ENCODE measurements around the gene CEACAM1. TPM values are rescaled to one million over a fixed set of nuclear protein-coding genes. Genes with fewer than 3 reads are reported as not detected.
"Not testable (repeated sequence)": the region's sequence is repeated elsewhere in the genome, so short reads cannot be mapped to it uniquely, and the experiment has no call there.

CEACAM1 gene
- total RNA-seq, 2 donors from 2014 or later, result 251 to 510 TPM

- intact Hi-C loops (cut with DNase I), result no loop called here
- Histone ChIP-seq H3K27ac (peak overlapping the region; percentile 27), H3K36me3 (no peaks in the 10 kb centered on the region), H3K27me3 (no peaks in the 10 kb centered on the region), H3K4me3 (no peak overlapping the region), H3K9ac (ENCODE audit: low read depth in 2 of 2, low read length in 2 of 2) (no peak overlapping the region), H3K4me1 (peaks cover 6% of the 10 kb centered on the region), H3K9me3 (no peaks in the 10 kb centered on the region)
- TF ChIP-seq CTCF (IDR thresholded peaks at IDR 0.05), result no peak
- DNase-seq, result no peak
Observed at GRCh38 chr19:42461700-42462324, 66.5 kb downstream of the CEACAM1 start.

GRCh38 chr19:42461231-42461630 is 67.0 kb downstream of the CEACAM1 start:
- H3K4me3 ChIP-seq; H3K27me3 ChIP-seq; H3K9ac ChIP-seq (ENCODE audit: low read depth in 2 of 2, low read length in 2 of 2); H3K4me1 ChIP-seq; H3K36me3 ChIP-seq; H3K27ac ChIP-seq; intact Hi-C loops (cut with DNase I); H3K9me3 ChIP-seq; DNase-seq: not testable (repeated sequence)

GRCh38 chr19:42459926-42460325 is 68.4 kb downstream of the CEACAM1 start:
- Histone ChIP-seq H3K4me3 (no peak overlapping the region), H3K27me3 (no peaks in the 10 kb centered on the region), H3K9ac (ENCODE audit: low read depth in 2 of 2, low read length in 2 of 2) (no peak overlapping the region), H3K36me3 (no peaks in the 10 kb centered on the region), H3K9me3 (no peaks in the 10 kb centered on the region), H3K27ac (no peak overlapping the region), H3K4me1 (no peaks in the 10 kb centered on the region)
- DNase-seq, result no peak
- intact Hi-C loops (cut with DNase I), result no loop called here
- TF ChIP-seq CTCF (IDR thresholded peaks at IDR 0.05), result no peak

Other genes with a start within 250 kb of the CEACAM1 start
- 1 to 10 TPM in 1 of 2 donors, under 1 TPM in 1; 0.32 to 1.0 TPM for gene PRR19, start 226.3 kb downstream of the CEACAM1 start, total RNA-seq
- gene PAFAH1B3, start 225.9 kb downstream of the CEACAM1 start, total RNA-seq, result 10 to 100 TPM; 42.5 to 53.0 TPM
- gene TMEM145, start 215.2 kb downstream of the CEACAM1 start, total RNA-seq, result under 1 TPM; 0.24 to 0.94 TPM
- gene MEGF8, start 202.8 kb downstream of the CEACAM1 start, total RNA-seq, result 10 to 100 TPM; 13.4 to 16.5 TPM
- 1 to 10 TPM; 4.7 to 5.5 TPM for gene CNFN, start 138.2 kb downstream of the CEACAM1 start, total RNA-seq
- 10 to 100 TPM in 1 of 2 donors, 1 to 10 TPM in 1; 9.6 to 16.0 TPM for gene LIPE, start 101.1 kb downstream of the CEACAM1 start, total RNA-seq
- not detected for gene CXCL17, start 85.5 kb downstream of the CEACAM1 start, total RNA-seq
- 1 to 10 TPM in 1 of 2 donors, under 1 TPM in 1; 0.85 to 2.3 TPM for gene CEACAM8, start 66.4 kb upstream of the CEACAM1 start, total RNA-seq
- gene PSG3, start 212.0 kb upstream of the CEACAM1 start, total RNA-seq, result not detected
- gene PSG8, start 237.2 kb upstream of the CEACAM1 start, total RNA-seq, result not detected